Activated naive CD4-positive, alpha-beta T cell (primary cell): ENCODE results near the gene P2RY2.
A peak's percentile ranks its signal among the peaks of the same experiment; 100 is the strongest.

Experiments used
- DNase-seq, 4 experiments: peaks; one replicate each; lab custom pipeline; 2025; lab: John Stamatoyannopoulos, UW

Gene P2RY2

DNA sequence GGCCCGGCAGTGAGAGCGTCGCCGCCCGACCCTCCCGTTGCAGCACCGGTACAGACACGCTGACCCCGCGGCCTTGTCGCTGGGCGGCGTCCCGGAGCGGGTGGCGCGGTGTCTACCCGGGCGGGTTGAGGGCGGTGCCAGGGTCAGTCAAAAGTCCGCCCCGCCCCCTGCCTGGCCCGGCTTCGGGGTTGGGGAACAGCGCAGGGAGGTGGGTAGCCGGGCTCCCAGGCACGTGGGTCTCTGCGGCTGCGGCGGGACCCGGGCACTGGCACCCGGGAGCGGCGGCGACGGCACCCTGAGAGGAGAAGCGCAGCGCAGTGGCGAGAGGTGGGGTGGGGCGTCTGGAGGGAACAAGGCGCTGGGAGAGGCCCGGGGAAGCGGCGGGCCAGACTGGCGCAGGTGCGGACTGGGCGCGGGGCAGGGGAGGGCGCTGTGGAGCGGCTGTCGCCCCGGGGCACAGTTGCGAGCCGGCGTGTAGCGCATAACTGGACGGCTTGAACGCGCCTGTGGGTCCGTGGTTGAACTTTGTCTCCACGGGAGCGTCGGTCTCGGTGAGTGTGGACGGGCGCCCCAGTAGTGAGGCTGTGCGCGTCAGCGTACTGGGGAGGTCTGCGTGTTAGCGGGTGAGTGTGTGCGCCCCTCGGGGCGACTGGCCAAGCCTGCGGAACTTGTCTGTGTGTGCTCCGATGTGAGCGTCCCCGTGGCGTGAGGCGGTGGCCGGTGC, at the start of gene P2RY2:
TSS of gene P2RY2 (plus strand) at position 176 of the 724 bp plus-strand sequence. CDS start 15,879 bp downstream, outside the sequence.
- DNase-seq = no peak

GRCh38 chr11:73168925-73169579, 49.0 kb upstream of the P2RY2 start:
- DNase-seq = no peak

DNA sequence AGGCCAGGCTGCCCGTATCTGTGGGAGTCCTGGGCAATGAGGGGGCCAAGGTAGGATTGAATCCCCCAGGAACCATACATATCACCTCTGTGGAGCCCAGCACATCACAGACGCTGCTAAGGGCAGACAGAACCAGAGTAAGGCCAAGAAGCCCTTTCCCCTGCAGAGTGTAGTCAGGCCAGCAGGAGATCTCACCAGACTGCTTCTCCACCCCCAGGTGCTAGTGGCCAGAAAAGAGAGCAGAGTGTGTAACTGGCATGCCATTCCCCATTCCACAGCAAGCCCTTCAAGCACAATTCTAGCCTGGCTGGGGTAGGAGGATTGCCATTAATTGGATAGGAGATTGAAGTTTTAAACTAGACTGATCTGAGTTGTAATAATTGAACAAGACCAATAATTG, 47.9 kb upstream of the P2RY2 start:
- no peak for DNase-seq

- no peak for DNase-seq
Observed at GRCh38 chr11:73171436-73172161, 46.5 kb upstream of the P2RY2 start.

DNA sequence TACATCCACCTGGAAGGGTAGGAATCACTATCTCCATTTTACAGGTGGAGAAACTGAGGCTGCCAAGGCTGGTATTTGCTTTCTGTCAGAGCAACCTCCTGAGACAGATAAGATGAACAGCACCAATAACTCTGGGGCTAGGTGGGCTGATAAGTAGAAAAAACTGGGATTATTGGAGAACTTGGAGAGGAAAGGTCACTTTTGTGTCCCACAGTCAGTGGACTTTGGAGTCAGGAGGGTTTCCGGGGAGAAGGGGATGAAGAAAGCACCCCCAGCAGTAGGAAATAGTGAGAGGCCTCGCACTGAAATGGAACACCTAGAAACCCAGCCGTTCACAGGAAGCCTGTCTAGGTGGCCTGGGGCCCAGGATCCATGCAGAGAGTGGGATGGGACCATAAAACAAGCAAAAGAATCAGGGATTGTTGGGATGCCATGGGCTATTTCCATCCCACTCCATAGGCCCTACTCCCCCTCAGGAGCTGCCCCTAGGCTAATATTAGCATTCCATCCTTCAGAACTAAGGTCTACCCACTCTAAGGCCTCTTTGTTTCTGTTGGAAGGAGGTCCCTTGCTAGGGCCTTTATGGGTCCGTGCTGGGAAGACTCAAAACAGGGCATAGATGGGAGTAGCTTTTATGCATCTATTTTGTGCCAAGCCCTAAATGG, 45.0 kb upstream of the P2RY2 start:
- DNase-seq = no peak

GRCh38 chr11:73173755-73174494, 44.2 kb upstream of the P2RY2 start:
- DNase-seq = no peak

GRCh38 chr11:73174495-73174791, 43.6 kb upstream of the P2RY2 start:
- DNase-seq = no peak

GRCh38 chr11:73175551-73176144, 42.4 kb upstream of the P2RY2 start:
- DNase-seq = no peak

- DNase-seq = no peak
Observed at GRCh38 chr11:73176145-73176873, 41.8 kb upstream of the P2RY2 start.

- no peak for DNase-seq
Observed at GRCh38 chr11:73176874-73177155, 41.3 kb upstream of the P2RY2 start.

DNA sequence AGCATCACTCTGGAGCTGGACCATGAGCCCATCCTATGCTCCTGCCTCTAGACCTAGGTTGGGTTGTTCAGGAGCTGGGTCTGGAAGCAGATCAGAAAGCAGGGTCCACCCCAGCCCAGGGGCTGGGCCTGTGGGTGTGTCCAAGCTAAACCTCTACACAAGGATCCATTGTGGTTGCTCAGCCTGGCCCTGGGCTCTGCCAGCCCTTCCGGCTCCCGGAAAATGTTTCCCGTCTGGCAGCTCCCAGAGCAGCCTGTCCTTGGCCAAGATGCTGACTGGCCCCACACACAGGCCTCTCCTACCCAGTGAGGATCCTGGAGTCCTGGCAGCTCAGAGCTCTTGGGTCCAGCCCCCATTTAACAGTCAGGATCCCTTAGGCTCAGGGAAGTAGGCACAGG, 40.7 kb upstream of the P2RY2 start:
- no peak for DNase-seq

GRCh38 chr11:73177778-73178539, 40.1 kb upstream of the P2RY2 start:
- peak; percentile 26 to 76 (median 52) for DNase-seq

DNA sequence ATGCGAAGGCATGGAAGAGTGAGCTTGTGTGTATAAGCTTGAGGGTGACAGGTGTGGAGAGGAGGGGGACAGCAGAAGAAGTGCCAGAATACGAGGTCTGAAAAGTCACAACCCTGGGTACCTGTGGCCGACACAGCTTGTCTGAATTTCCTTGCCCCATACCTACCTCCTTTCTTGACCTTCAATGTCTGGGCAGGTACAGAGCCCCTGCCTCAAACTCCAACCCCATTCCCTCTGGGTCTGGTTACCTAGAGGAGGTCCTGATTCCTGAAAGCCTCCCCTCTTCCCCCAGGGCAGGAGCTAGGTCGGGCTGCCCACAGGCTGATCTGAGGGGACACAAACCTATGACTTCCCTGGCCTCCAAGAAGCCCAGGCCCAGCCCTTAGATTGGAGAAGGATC, 39.4 kb upstream of the P2RY2 start:
- DNase-seq = no peak

DNA sequence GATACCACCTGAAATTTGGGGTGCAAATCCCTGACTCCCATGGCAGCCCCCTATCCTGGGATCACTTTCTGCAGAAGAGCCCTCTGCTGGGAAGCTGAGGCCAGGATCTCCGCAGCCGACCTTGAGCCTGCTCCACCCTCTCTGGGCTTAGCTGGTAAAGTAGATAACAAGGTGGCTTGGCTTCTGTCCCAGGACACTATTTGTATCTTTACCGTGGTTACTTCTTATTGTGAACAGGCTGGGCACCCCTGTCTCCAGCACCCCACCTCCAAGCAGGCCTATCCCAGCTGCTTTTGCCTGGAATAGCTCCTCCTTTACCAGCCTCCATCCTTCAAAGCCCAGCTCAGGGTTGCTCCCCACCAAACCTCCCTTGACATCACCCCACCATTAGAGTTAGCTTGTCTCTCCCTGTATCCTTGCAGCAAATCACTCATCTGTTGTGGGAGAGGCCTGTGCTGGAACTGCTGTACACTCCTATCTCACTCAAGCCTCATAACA, 35.2 kb upstream of the P2RY2 start:
- no peak for DNase-seq

GRCh38 chr11:73184953-73185671, 33.0 kb upstream of the P2RY2 start:
- peak in 3 of 4 experiments; percentile 15 to 27 (median 18) for DNase-seq

DNA sequence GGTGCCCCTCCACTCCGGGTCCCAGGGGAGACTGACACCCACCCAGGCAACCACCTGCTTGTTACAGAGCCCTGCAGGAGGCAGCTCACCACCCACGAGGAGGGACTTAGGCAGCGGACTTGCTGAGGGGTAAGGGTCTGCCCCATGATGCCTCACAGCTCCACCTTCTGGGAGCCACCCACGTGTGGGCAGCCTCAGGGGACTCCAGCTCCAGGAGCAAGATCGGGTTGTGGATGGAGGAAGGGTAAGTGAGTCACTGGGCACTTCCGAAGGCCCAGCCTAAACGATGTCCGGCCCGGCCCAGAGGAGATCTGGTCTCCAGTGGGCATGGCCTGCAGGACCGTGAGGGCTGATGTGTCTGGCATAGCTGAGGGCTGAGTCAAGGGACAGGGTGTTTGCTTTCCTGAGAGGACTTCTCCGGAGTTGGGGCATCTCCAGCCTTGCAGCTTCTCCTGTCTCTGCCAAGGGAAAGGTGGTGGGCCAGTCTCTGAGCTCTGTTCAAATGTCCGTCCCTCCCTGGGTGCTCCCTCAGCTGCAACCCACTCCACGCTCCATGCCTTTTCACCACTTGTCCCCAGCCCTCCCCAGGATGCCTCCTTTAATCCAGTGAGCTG, 32.3 kb upstream of the P2RY2 start:
- no peak for DNase-seq

DNA sequence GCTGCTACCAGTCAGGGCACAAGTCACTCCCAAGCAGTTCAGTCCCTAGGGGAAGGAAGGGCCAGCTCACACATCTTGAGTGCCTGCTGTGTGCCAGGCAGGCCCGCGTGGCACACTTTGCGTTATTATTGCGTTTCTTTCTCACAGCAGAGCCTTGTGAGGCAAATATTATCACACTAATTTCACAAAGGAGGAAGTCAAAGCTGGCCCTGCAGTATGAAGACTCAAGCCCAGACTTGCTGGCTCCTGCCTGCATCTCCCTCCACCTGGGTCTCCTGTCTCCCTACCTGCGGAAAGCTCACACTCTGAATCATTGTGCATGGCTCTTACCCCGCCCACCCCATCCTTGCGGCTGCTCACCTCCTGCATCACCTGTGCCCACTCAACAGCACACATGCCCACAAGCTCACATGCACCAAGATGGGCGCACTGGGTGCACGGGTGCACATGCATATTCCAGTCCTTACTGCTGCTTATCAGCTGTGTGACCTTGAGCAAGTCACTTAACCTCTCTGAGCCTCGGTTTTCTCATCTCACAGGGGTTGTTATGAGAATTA, 31.7 kb upstream of the P2RY2 start:
- DNase-seq = no peak

GRCh38 chr11:73186886-73187285, 31.2 kb upstream of the P2RY2 start:
- no peak for DNase-seq

- no peak for DNase-seq
Observed at GRCh38 chr11:73187854-73188253, 30.2 kb upstream of the P2RY2 start.
